GM23338 (cell line): ENCODE data around the gene CALML5. TPM values are rescaled to one million over a fixed set of nuclear protein-coding genes. Genes with fewer than 3 reads are reported as not detected.

Experiments
- ATAC-seq: fragments of 200-7000 bp; cut with Tn5 transposase; 3 replicates; pipeline ENCODE4 v1.9.1; 2020
- DNase-seq: peaks from one replicate; pipeline ENCODE4 v3.0.0-alpha.2; 2015; ENCODE audit warnings: low spot score
- H2AFZ ChIP-seq: fragments of 200-600 bp; sonication (generic); 2 replicates; pipeline ENCODE4 v1.8.0; 2016; ENCODE audit warnings: antibody characterized with exemption, mild to moderate bottlenecking, moderate library complexity
- H3F3A ChIP-seq: fragments of 200-600 bp; sonication (generic); replicated peaks from 2 replicates; pipeline ENCODE4 v1.8.0; 2017; ENCODE audit warnings: antibody characterized with exemption, mixed run types, low read depth
- H3K27ac ChIP-seq: fragments of 200-600 bp; sonication (generic); 2 replicates; pipeline ENCODE4 v1.6.1; 2016; ENCODE audit warnings: low read depth
- H3K27me3 ChIP-seq: fragments of 200-600 bp; sonication (generic); 2 replicates; pipeline ENCODE4 v1.8.0; 2016; ENCODE audit warnings: mild to moderate bottlenecking, mixed run types, moderate library complexity; ENCODE audit not compliant: insufficient read depth
- H3K36me3 ChIP-seq: fragments of 200-600 bp; sonication (generic); 2 replicates; pipeline ENCODE4 v1.8.0; 2016; ENCODE audit warnings: mild to moderate bottlenecking; ENCODE audit not compliant: insufficient read depth
- H3K4me1 ChIP-seq: fragments of 200-600 bp; sonication (generic); 2 replicates; pipeline ENCODE4 v1.8.0; 2016; ENCODE audit warnings: mild to moderate bottlenecking, moderate library complexity; ENCODE audit not compliant: insufficient read depth
- H3K4me2 ChIP-seq: fragments of 200-600 bp; sonication (generic); 2 replicates; pipeline ENCODE4 v1.7.1; 2017; ENCODE audit warnings: mixed run types
- H3K4me3 ChIP-seq: fragments of 200-600 bp; sonication (generic); 2 replicates; pipeline ENCODE4 v1.6.1; 2016; ENCODE audit warnings: mixed run types
- H3K79me2 ChIP-seq: fragments of 200-600 bp; sonication (generic); replicated peaks from 2 replicates; pipeline ENCODE4 v1.8.0; 2017; ENCODE audit warnings: mild to moderate bottlenecking; ENCODE audit not compliant: insufficient read depth
- H3K9me2 ChIP-seq: fragments of 200-600 bp; sonication (generic); 2 replicates; pipeline ENCODE4 v1.8.0; 2017; ENCODE audit not compliant: insufficient read depth
- H4K20me1 ChIP-seq: fragments of 200-600 bp; sonication (generic); replicated peaks from 2 replicates; pipeline ENCODE4 v1.8.0; 2017; ENCODE audit warnings: mild to moderate bottlenecking; ENCODE audit not compliant: insufficient read depth
- H3K27ac Mint-ChIP-seq: 2 replicates; pipeline ENCODE4 v1.8.0; 2020; ENCODE audit warnings: inconsistent platforms, mild to moderate bottlenecking, moderate library complexity, mixed read lengths
- H3K27me3 Mint-ChIP-seq: 3 replicates; pipeline ENCODE4 v1.8.0; 2022; ENCODE audit warnings: low read depth, mild to moderate bottlenecking, moderate library complexity, mixed read lengths, inconsistent platforms; ENCODE audit not compliant: insufficient read depth, poor library complexity
- H3K36me3 Mint-ChIP-seq: 3 replicates; pipeline ENCODE4 v1.8.0; 2021; ENCODE audit warnings: low read depth, mild to moderate bottlenecking, inconsistent platforms, moderate library complexity, mixed read lengths
- H3K4me1 Mint-ChIP-seq: 3 replicates; pipeline ENCODE4 v1.8.0; 2020; ENCODE audit warnings: mild to moderate bottlenecking, inconsistent platforms, mixed read lengths
- H3K4me3 Mint-ChIP-seq: 3 replicates; pipeline ENCODE4 v1.8.0; 2021; ENCODE audit warnings: moderate library complexity, mild to moderate bottlenecking, inconsistent platforms, mixed read lengths
- H3K9me3 Mint-ChIP-seq: 3 replicates; pipeline ENCODE4 v1.8.0; 2020; ENCODE audit warnings: moderate library complexity, mild to moderate bottlenecking, inconsistent platforms, mixed read lengths
- CREB1 ChIP-seq: fragments of 250-450 bp; sonication (Bioruptor Pico); IDR thresholded peaks from 2 replicates; pipeline ENCODE4 v1.5.0; 2020; ENCODE audit warnings: low read depth, mild to moderate bottlenecking, moderate library complexity
- CTCF ChIP-seq, 2 experiments: fragments of 200-600 bp in 1 of 2; sonication (generic) in 1 of 2; conservative IDR thresholded peaks; 2 replicates each; pipeline versions ENCODE4 v1.5.1 to v1.6.1; 2016 to 2017; ENCODE audit warnings: antibody characterized with exemption in 2 of 2, low read depth in 2 of 2, mild to moderate bottlenecking in 2 of 2, moderate library complexity in 1 of 2
- ETS1 ChIP-seq: IDR thresholded peaks from 2 replicates; pipeline ENCODE4 v1.6.1; 2016; ENCODE audit warnings: antibody characterized with exemption
- EZH2 ChIP-seq: fragments of 200-600 bp; sonication (generic); IDR thresholded peaks from one replicate; pipeline ENCODE4 v1.8.0; 2017; ENCODE audit warnings: antibody characterized with exemption, mild to moderate bottlenecking, low read depth; ENCODE audit not compliant: unreplicated experiment
- EZH2phosphoT487 ChIP-seq: fragments of 200-600 bp; sonication (generic); IDR thresholded peaks from one replicate; pipeline ENCODE4 v1.8.1; 2018; ENCODE audit warnings: antibody characterized with exemption; ENCODE audit not compliant: unreplicated experiment
- NANOG ChIP-seq: IDR thresholded peaks from 2 replicates; pipeline ENCODE4 v1.6.1; 2016; ENCODE audit warnings: antibody characterized with exemption, borderline replicate concordance
- POLR2AphosphoS5 ChIP-seq: IDR thresholded peaks from 2 replicates; pipeline ENCODE4 v1.6.1; 2016; ENCODE audit warnings: antibody characterized with exemption, low read depth
- REST ChIP-seq: IDR thresholded peaks from one replicate; pipeline ENCODE4 v1.6.1; 2018; ENCODE audit warnings: antibody characterized with exemption; ENCODE audit not compliant: unreplicated experiment
- STAT1 ChIP-seq: IDR thresholded peaks from one replicate; pipeline ENCODE4 v1.6.1; 2016; ENCODE audit warnings: antibody characterized with exemption; ENCODE audit not compliant: unreplicated experiment
- ZNF114 ChIP-seq: fragments of 250-450 bp; sonication (Bioruptor Pico); IDR thresholded peaks from 2 replicates; pipeline ENCODE4 v1.5.0; 2020; ENCODE audit warnings: mild to moderate bottlenecking, moderate library complexity
- ZNF331 ChIP-seq: fragments of 250-450 bp; sonication (Bioruptor Pico); IDR thresholded peaks from 2 replicates; pipeline ENCODE4 v1.5.0; 2020; ENCODE audit warnings: low read depth, mild to moderate bottlenecking, moderate library complexity
- ZNF462 ChIP-seq: fragments of 250-450 bp; sonication (Bioruptor Pico); IDR thresholded peaks from 2 replicates; pipeline ENCODE4 v1.5.0; 2020; ENCODE audit warnings: mild to moderate bottlenecking, moderate library complexity
- polyA plus RNA-seq: library from polyadenylated mRNA; unstranded; fragments of >200 nt; fragmentation: Nextera tagmentation; extraction: Ambion mirVana; gene quantifications from 2 replicates; pipeline ENCODE4 v1.2.1, GENCODE V29; 2016
- total RNA-seq: library from RNA; depleted of rRNA; stranded (reverse); fragments of >200 nt; shearing (Covaris generic); gene quantifications from 2 replicates; pipeline ENCODE4 v1.2.3, GENCODE V29; 2014

Gene CALML5
- total and polyA plus RNA-seq, 2 experiments from 2014 or later: 0.40 TPM; not detected in 1

- Mint-ChIP-seq H3K4me1 (peaks cover 44% of the 10 kb centered on the region), H3K27me3 (peaks cover 19% of the 10 kb centered on the region), H3K36me3 (peaks cover 82% of the 10 kb centered on the region), H3K27ac (peak overlapping the region; percentile 97), H3K4me3 (peak overlapping the region; percentile 50; the same call in 2 of the 3 replicates), H3K9me3 (peaks cover 73% of the 10 kb centered on the region)
- H3K9me2 ChIP-seq: peaks cover 5% of the 10 kb centered on the region; the same call in 1 of the 2 replicates
- 0 out of 2 replicates have a peak, but pooled peaks cover 4% of the 10 kb centered on the region for H3F3A ChIP-seq
- H3K4me3 ChIP-seq: peak overlapping the region; percentile 33; the same call in 1 of the 2 replicates
- no peaks in the 10 kb centered on the region for H4K20me1 ChIP-seq
- H3K36me3 ChIP-seq: 0 out of 2 replicates have a peak, but pooled peaks cover 3% of the 10 kb centered on the region
- peak overlapping the region; percentile 83 for H2AFZ ChIP-seq
- no peaks in the 10 kb centered on the region for H3K79me2 ChIP-seq
- peak overlapping the region; percentile 72 for H3K4me2 ChIP-seq
- H3K27ac ChIP-seq: peak overlapping the region; percentile 91
- no peak for TF ChIP-seq REST
- no peak for TF ChIP-seq ZNF114
- no peak for TF ChIP-seq ETS1
- no peak for TF ChIP-seq EZH2phosphoT487
- TF ChIP-seq NANOG: no peak
- no peak for TF ChIP-seq EZH2
- TF ChIP-seq ZNF462 (CRISPR knock-in tag): no peak
- peak; percentile 53 for TF ChIP-seq POLR2AphosphoS5
- TF ChIP-seq STAT1: no peak
- peak; percentile 37; the same call in 1 of the 2 replicates for TF ChIP-seq CREB1 (CRISPR knock-in tag)
- no peak for TF ChIP-seq ZNF331
- TF ChIP-seq CTCF (conservative IDR thresholded peaks at IDR 0.05; ENCODE audit: low read depth in 2 of 2): no peak
- H3K4me1 ChIP-seq: peaks cover 29% of the 10 kb centered on the region
- DNase-seq (peak; percentile 90), ATAC-seq (peak; percentile 90)
- H3K27me3 ChIP-seq: no peaks in the 10 kb centered on the region
These were observed 32.7 kb downstream of the CALML5 start for GRCh38 chr10:5466451-5467206.
